H1 (cell line): ENCODE measurements around the gene ARHGAP18. TPM values are rescaled to one million over a fixed set of nuclear protein-coding genes. Genes with fewer than 3 reads are reported as not detected.

Experiments
- CHD2 ChIP-seq: IDR thresholded peaks from 2 replicates; pipeline ENCODE4 v1.6.1; 2012; ENCODE audit warnings: low read length, improper control_type of control experiment
- polyA plus RNA-seq, 7 experiments: library from polyadenylated mRNA; depleted of rRNA in 3 of 7; stranded (reverse) in 5 of 7; unstranded in 2 of 7; fragments of >200 nt in 5 of 7; fragments of 200-250 nt in 2 of 7; gene quantifications; 1 replicate in 5 of 7; 2 replicates in 1 of 7; 4 replicates in 1 of 7; pipeline versions ENCODE4 v1.2.1 to v1.2.3, GENCODE V29; 2011 to 2013; ENCODE audit warnings: missing spikeins in 2 of 7, mixed read lengths in 2 of 7
- total RNA-seq: library from RNA; stranded (reverse); fragmentation: NEBNext Ultra II Directional; extraction: Animal tissue kit (Norgen Biotek cat#: 25700); gene quantifications from 2 replicates; pipeline ENCODE4 v1.2.1, GENCODE V29; 2021
- TF ChIP-seq, protein P1 (sequence below): fragments of 300-600 bp; sonication (generic); IDR thresholded peaks from 2 replicates; pipeline ENCODE4 v1.7.1; 2012; ENCODE audit warnings: low read length, moderate library complexity, mild to moderate bottlenecking, inconsistent platforms; ENCODE audit not compliant: insufficient replicate concordance

The ARHGAP18 gene
- total and polyA plus RNA-seq, 2 of the 8 experiments (the other 6 are each of a cell fraction or from before 2014, with no cell fraction given): 0.83 to 4.5 TPM

DNA sequence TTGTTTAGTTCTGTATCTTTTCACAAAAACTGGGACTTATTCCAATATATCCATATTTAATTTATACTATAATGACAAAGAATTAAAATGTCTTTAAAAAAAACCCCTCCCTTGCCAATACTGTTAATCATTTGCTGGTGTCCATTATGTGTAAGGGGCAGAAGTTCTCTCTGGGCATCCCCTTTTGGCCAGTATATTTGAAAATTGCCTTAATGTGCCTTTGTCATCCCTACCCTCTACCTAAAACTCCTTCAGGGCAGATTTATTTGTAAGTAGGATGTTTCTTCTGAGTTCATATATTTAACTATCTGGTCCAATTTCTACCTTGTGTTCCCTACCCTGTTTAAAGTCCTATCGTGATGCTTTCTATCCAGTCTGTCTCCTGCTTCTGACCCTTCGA lies 62.9 kb downstream of the ARHGAP18 start (continued):
- TF ChIP-seq, protein P1, sequence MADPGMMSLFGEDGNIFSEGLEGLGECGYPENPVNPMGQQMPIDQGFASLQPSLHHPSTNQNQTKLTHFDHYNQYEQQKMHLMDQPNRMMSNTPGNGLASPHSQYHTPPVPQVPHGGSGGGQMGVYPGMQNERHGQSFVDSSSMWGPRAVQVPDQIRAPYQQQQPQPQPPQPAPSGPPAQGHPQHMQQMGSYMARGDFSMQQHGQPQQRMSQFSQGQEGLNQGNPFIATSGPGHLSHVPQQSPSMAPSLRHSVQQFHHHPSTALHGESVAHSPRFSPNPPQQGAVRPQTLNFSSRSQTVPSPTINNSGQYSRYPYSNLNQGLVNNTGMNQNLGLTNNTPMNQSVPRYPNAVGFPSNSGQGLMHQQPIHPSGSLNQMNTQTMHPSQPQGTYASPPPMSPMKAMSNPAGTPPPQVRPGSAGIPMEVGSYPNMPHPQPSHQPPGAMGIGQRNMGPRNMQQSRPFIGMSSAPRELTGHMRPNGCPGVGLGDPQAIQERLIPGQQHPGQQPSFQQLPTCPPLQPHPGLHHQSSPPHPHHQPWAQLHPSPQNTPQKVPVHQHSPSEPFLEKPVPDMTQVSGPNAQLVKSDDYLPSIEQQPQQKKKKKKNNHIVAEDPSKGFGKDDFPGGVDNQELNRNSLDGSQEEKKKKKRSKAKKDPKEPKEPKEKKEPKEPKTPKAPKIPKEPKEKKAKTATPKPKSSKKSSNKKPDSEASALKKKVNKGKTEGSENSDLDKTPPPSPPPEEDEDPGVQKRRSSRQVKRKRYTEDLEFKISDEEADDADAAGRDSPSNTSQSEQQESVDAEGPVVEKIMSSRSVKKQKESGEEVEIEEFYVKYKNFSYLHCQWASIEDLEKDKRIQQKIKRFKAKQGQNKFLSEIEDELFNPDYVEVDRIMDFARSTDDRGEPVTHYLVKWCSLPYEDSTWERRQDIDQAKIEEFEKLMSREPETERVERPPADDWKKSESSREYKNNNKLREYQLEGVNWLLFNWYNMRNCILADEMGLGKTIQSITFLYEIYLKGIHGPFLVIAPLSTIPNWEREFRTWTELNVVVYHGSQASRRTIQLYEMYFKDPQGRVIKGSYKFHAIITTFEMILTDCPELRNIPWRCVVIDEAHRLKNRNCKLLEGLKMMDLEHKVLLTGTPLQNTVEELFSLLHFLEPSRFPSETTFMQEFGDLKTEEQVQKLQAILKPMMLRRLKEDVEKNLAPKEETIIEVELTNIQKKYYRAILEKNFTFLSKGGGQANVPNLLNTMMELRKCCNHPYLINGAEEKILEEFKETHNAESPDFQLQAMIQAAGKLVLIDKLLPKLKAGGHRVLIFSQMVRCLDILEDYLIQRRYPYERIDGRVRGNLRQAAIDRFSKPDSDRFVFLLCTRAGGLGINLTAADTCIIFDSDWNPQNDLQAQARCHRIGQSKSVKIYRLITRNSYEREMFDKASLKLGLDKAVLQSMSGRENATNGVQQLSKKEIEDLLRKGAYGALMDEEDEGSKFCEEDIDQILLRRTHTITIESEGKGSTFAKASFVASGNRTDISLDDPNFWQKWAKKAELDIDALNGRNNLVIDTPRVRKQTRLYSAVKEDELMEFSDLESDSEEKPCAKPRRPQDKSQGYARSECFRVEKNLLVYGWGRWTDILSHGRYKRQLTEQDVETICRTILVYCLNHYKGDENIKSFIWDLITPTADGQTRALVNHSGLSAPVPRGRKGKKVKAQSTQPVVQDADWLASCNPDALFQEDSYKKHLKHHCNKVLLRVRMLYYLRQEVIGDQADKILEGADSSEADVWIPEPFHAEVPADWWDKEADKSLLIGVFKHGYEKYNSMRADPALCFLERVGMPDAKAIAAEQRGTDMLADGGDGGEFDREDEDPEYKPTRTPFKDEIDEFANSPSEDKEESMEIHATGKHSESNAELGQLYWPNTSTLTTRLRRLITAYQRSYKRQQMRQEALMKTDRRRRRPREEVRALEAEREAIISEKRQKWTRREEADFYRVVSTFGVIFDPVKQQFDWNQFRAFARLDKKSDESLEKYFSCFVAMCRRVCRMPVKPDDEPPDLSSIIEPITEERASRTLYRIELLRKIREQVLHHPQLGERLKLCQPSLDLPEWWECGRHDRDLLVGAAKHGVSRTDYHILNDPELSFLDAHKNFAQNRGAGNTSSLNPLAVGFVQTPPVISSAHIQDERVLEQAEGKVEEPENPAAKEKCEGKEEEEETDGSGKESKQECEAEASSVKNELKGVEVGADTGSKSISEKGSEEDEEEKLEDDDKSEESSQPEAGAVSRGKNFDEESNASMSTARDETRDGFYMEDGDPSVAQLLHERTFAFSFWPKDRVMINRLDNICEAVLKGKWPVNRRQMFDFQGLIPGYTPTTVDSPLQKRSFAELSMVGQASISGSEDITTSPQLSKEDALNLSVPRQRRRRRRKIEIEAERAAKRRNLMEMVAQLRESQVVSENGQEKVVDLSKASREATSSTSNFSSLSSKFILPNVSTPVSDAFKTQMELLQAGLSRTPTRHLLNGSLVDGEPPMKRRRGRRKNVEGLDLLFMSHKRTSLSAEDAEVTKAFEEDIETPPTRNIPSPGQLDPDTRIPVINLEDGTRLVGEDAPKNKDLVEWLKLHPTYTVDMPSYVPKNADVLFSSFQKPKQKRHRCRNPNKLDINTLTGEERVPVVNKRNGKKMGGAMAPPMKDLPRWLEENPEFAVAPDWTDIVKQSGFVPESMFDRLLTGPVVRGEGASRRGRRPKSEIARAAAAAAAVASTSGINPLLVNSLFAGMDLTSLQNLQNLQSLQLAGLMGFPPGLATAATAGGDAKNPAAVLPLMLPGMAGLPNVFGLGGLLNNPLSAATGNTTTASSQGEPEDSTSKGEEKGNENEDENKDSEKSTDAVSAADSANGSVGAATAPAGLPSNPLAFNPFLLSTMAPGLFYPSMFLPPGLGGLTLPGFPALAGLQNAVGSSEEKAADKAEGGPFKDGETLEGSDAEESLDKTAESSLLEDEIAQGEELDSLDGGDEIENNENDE: no peak
- no peak for TF ChIP-seq CHD2
